ENCODE data around the gene RASL11A. TPM values are rescaled to one million over a fixed set of nuclear protein-coding genes. Genes with fewer than 3 reads are reported as not detected.

RASL11A gene
- total and polyA plus RNA-seq, 2 of the 13 experiments (the other 11 are each of a cell fraction or from before 2014, with no cell fraction given), result 3.0 to 4.1 TPM

GRCh38 chr13:27251166-27252091, 19.2 kb upstream of the RASL11A start, which contains the start of gene RPL21 (continued):
- TF ChIP-seq POGZ (CRISPR knock-in tag; IDR thresholded peaks at IDR 0.05) (peak; percentile 91), ZNF296 (CRISPR knock-in tag; conservative IDR thresholded peaks at IDR 0.05) (peak; percentile 74; the same call in 1 of the 2 replicates), DNMT3B (CRISPR knock-in tag; conservative IDR thresholded peaks at IDR 0.05) (0 out of 2 replicates have a peak, but pooled peaks have one; percentile 42), ZBTB38 (CRISPR knock-in tag; IDR thresholded peaks at IDR 0.05) (peak; percentile 65; the same call in 1 of the 2 replicates), MEIS2 (CRISPR knock-in tag; IDR thresholded peaks at IDR 0.05) (peak; percentile 78), ZNF20 (CRISPR knock-in tag; IDR thresholded peaks at IDR 0.05) (0 out of 2 replicates have a peak, but pooled peaks have one; percentile 57), ZFP36L1 (CRISPR knock-in tag; IDR thresholded peaks at IDR 0.05) (peak; percentile 36; the same call in 1 of the 2 replicates), MTF2 (CRISPR knock-in tag; IDR thresholded peaks at IDR 0.05; ENCODE audit: borderline replicate concordance) (no peak), ZNF83 (CRISPR knock-in tag; IDR thresholded peaks at IDR 0.05; ENCODE audit: borderline replicate concordance) (peak; percentile 77; the same call in 1 of the 2 replicates), ZBTB26 (CRISPR knock-in tag; IDR thresholded peaks at IDR 0.05; ENCODE audit: borderline replicate concordance) (peak; percentile 83; the same call in 1 of the 2 replicates), ATF4 (CRISPR knock-in tag; IDR thresholded peaks at IDR 0.05) (peak in 1 of 2 experiments; percentile 49; a peak in 2 of 4 replicates), ZNF800 (CRISPR knock-in tag; IDR thresholded peaks at IDR 0.05) (no peak), HOXD1 (CRISPR knock-in tag; IDR thresholded peaks at IDR 0.05) (no peak), RFX1 (IDR thresholded peaks at IDR 0.05) (no peak), TIGD3 (CRISPR knock-in tag; IDR thresholded peaks at IDR 0.05; ENCODE audit: borderline replicate concordance) (peak; percentile 59; the same call in 1 of the 2 replicates), KDM1A (CRISPR knock-in tag; IDR thresholded peaks at IDR 0.05) (no peak), CEBPB (IDR thresholded peaks at IDR 0.05; ENCODE audit: borderline replicate concordance, low read depth, low read length) (peak; percentile 83), ZMAT5 (CRISPR knock-in tag; IDR thresholded peaks at IDR 0.05; ENCODE audit: borderline replicate concordance, low read depth) (no peak)
